MCF 10A (cell line): ENCODE measurements around the gene LRRK1. TPM values are rescaled to one million over a fixed set of nuclear protein-coding genes. Genes with fewer than 3 reads are reported as not detected.

Experiments
- BruUV-seq: library from RNA; stranded (reverse); fragments of 400-500 nt; replicated peaks from 2 replicates; lab custom pipeline; 2021; lab: Mats Ljungman, UMichigan
- CTCF ChIA-PET: fragments of 300-600 bp; sonication (Branson Sonifier 250); formaldehyde crosslinking; extraction: SDS; loops from one replicate; lab custom pipeline; 2021; ENCODE audit warnings: antibody characterized with exemption, inconsistent platforms; lab: Yijun Ruan, JAX
- POLR2A ChIA-PET: fragments of 300-600, 350-650 bp; sonication (Branson Sonifier 250); formaldehyde crosslinking; extraction: SDS; loops from one replicate; lab custom pipeline; 2020; ENCODE audit warnings: antibody characterized with exemption, inconsistent platforms; lab: Yijun Ruan, JAX
- DNase-seq: peaks from one replicate; pipeline ENCODE4 v3.0.0-alpha.2; 2018; ENCODE audit not compliant: unreplicated experiment
- H3K27ac Mint-ChIP-seq: one replicate; pipeline ENCODE4 v1.8.0; 2022; ENCODE audit warnings: mild to moderate bottlenecking, low read depth, mixed read lengths; ENCODE audit not compliant: unreplicated experiment
- H3K27me3 Mint-ChIP-seq: one replicate; pipeline ENCODE4 v1.8.0; 2022; ENCODE audit warnings: mixed read lengths; ENCODE audit not compliant: insufficient read depth, unreplicated experiment
- H3K36me3 Mint-ChIP-seq: one replicate; pipeline ENCODE4 v1.8.0; 2022; ENCODE audit warnings: mild to moderate bottlenecking, moderate library complexity, mixed read lengths; ENCODE audit not compliant: insufficient read depth, unreplicated experiment
- H3K4me1 Mint-ChIP-seq: one replicate; pipeline ENCODE4 v1.8.0; 2022; ENCODE audit warnings: mixed read lengths; ENCODE audit not compliant: insufficient read depth, unreplicated experiment
- H3K4me3 Mint-ChIP-seq: one replicate; pipeline ENCODE4 v1.8.0; 2022; ENCODE audit warnings: mild to moderate bottlenecking, moderate library complexity, mixed read lengths; ENCODE audit not compliant: unreplicated experiment
- H3K9me3 Mint-ChIP-seq: one replicate; pipeline ENCODE4 v1.8.0; 2022; ENCODE audit warnings: mixed read lengths; ENCODE audit not compliant: unreplicated experiment
- intact Hi-C: fragments of 100-400 bp; cut with micrococcal nuclease; formaldehyde crosslinking; loops from 2 replicates; pipeline ENCODE4 v1.14.1; 2022
- total RNA-seq: library from RNA; stranded (reverse); gene quantifications from 2 replicates; pipeline ENCODE4 v1.2.3, GENCODE V29; 2022
- TF ChIP-seq, protein P1 (sequence below): fragments of 200-600 bp; IDR thresholded peaks from one replicate; pipeline ENCODE4 v1.8.0; 2022; ENCODE audit warnings: antibody characterized with exemption, mild to moderate bottlenecking; ENCODE audit not compliant: unreplicated experiment

The LRRK1 gene
- total RNA-seq, 1 experiment from 2014 or later: 15.4 TPM

- H3K4me1 Mint-ChIP-seq: no peaks in the 10 kb centered on the region
- no peaks in the 10 kb centered on the region for H3K9me3 Mint-ChIP-seq
- CTCF ChIA-PET: interaction anchor here (1.2 kb wide), 1 partner anchor 19 kb away, joined by 9 read pairs; no protein-coding TSS in a partner anchor
- no peak for DNase-seq
- no peak overlapping the region for H3K4me3 Mint-ChIP-seq
- intact Hi-C loops: no loop called here
- BruUV-seq: no TSS peak
- TF ChIP-seq, protein P1, sequence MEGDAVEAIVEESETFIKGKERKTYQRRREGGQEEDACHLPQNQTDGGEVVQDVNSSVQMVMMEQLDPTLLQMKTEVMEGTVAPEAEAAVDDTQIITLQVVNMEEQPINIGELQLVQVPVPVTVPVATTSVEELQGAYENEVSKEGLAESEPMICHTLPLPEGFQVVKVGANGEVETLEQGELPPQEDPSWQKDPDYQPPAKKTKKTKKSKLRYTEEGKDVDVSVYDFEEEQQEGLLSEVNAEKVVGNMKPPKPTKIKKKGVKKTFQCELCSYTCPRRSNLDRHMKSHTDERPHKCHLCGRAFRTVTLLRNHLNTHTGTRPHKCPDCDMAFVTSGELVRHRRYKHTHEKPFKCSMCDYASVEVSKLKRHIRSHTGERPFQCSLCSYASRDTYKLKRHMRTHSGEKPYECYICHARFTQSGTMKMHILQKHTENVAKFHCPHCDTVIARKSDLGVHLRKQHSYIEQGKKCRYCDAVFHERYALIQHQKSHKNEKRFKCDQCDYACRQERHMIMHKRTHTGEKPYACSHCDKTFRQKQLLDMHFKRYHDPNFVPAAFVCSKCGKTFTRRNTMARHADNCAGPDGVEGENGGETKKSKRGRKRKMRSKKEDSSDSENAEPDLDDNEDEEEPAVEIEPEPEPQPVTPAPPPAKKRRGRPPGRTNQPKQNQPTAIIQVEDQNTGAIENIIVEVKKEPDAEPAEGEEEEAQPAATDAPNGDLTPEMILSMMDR: no peak
- POLR2A ChIA-PET: no interaction called here
- H3K27me3 Mint-ChIP-seq: no peaks in the 10 kb centered on the region
- no peak overlapping the region for H3K27ac Mint-ChIP-seq
- peaks cover 7% of the 10 kb centered on the region for H3K36me3 Mint-ChIP-seq
Observed at GRCh38 chr15:100988857-100989256, 69.7 kb downstream of the LRRK1 start.

DNA sequence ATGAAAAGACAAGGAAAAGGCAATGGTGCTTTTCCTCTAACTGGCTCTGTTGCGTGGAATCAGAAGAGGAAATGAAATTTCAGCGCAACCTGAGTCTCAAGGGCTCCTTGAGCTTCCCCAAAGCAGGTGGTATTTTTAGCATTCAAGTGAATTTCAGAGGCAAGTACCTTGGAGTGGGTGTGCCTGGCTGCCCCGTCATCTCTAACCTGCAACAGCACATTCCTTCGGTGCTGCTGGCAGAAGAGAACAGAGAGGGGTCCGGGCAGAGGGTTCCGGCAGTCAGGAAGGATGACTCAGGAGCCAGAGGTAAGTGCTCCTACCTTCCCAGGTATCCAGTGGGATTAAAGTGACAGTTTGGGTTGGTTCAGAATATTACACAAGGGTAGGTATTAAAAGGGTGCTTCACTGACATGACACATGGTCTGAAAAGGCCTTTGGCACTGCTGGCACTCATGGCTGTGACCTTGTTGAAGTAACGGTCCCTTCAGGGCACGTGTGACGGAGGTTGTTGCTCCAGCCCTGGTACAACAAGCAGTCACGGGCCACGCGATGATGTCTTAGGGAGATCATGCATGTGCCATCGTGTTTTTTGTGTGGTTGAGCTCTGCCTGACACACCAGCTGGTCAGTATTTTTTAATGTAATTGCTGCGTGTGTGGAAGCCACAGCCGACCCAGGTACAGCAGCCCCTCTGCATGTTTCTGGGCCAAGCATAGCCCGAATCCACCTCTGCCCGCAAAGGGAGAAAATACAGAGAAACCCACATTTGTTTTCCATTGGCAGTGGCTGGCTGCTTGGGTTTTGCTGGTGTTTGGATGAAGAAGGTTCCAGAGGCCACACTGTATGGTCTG, 75.7 kb downstream of the LRRK1 start:
- POLR2A ChIA-PET: no interaction called here
- TF ChIP-seq, protein P1: no peak
- DNase-seq: no peak
- no peaks in the 10 kb centered on the region for H3K4me1 Mint-ChIP-seq
- CTCF ChIA-PET: interaction anchor here (0.9 to 1.6 kb wide), 2 partner anchors 12 to 13 kb away, joined by 3 to 6 read pairs; no protein-coding TSS in a partner anchor
- no TSS peak for BruUV-seq
- no peak overlapping the region for H3K27ac Mint-ChIP-seq
- no peak overlapping the region for H3K4me3 Mint-ChIP-seq
- H3K9me3 Mint-ChIP-seq: no peaks in the 10 kb centered on the region
- peaks cover 23% of the 10 kb centered on the region for H3K36me3 Mint-ChIP-seq
- intact Hi-C loops: no loop called here
- H3K27me3 Mint-ChIP-seq: no peaks in the 10 kb centered on the region

GRCh38 chr15:100995471-100996430, 76.6 kb downstream of the LRRK1 start:
- CTCF ChIA-PET: interaction anchor here (0.7 to 1.6 kb wide), 3 partner anchors 11 to 13 kb away, joined by 3 to 6 read pairs (median 4); no protein-coding TSS in a partner anchor
- peaks cover 17% of the 10 kb centered on the region for H3K36me3 Mint-ChIP-seq

More at GRCh38 chr15:100995471-100996430, 76.6 kb downstream of the LRRK1 start:
- BruUV-seq: no TSS peak
- TF ChIP-seq, protein P1: no peak
- Mint-ChIP-seq H3K4me1 (no peaks in the 10 kb centered on the region), H3K4me3 (no peak overlapping the region), H3K27me3 (no peaks in the 10 kb centered on the region), H3K27ac (no peak overlapping the region), H3K9me3 (no peaks in the 10 kb centered on the region)
- POLR2A ChIA-PET: no interaction called here
- intact Hi-C loops: no loop called here
- no peak for DNase-seq
